GM19239 (cell line): ENCODE data around the gene BLACAT1.
"Not testable (repeated sequence)": the region's sequence is repeated elsewhere in the genome, so short reads cannot be mapped to it uniquely, and the experiment has no call there.

Experiments used
- DNase-seq: peaks from one replicate; pipeline ENCODE4 v3.0.0; 2011; ENCODE audit warnings: low spot score; ENCODE audit not compliant: insufficient read length
- FAIRE-seq: peaks from 2 replicates; lab custom pipeline; 2011; peaks lifted over from hg19 to GRCh38; lab: Jason Lieb, UNC

Gene BLACAT1

GRCh38 chr1:205422993-205423642 is 32.7 kb downstream of the BLACAT1 start:
- FAIRE-seq (no peak), DNase-seq (no peak)

GRCh38 chr1:205421798-205422197 is 34.0 kb downstream of the BLACAT1 start, which contains the start of gene LEMD1:
Gene LEMD1 (minus strand): TSS chr1:205422056. CDS start chr1:205420536, 1,520 bp downstream.
- FAIRE-seq (no peak), DNase-seq (no peak)

- DNase-seq = no peak
- FAIRE-seq = peak; percentile 47
These were observed 34.9 kb downstream of the BLACAT1 start for GRCh38 chr1:205420938-205421337.

- FAIRE-seq (no peak), DNase-seq (no peak)
These were observed 37.8 kb downstream of the BLACAT1 start for GRCh38 chr1:205417870-205418635.

GRCh38 chr1:205416322-205416721 is 39.5 kb downstream of the BLACAT1 start:
- no peak for DNase-seq
- FAIRE-seq = no peak

- FAIRE-seq = no peak
- DNase-seq = no peak
These were observed 45.1 kb downstream of the BLACAT1 start for GRCh38 chr1:205410581-205411298.

- FAIRE-seq = no peak
These were observed 47.9 kb downstream of the BLACAT1 start for GRCh38 chr1:205407970-205408369.

GRCh38 chr1:205406252-205406651 is 49.6 kb downstream of the BLACAT1 start:
- FAIRE-seq = not testable (repeated sequence)

More at GRCh38 chr1:205407970-205408369, 47.9 kb downstream of the BLACAT1 start:
- DNase-seq = no peak

More at GRCh38 chr1:205406252-205406651, 49.6 kb downstream of the BLACAT1 start:
- not testable (repeated sequence) for DNase-seq
